ENCODE results near the gene TIAM1.

GRCh38 chr21:31115249-31115648 is 228.8 kb downstream of the TIAM1 start:
- TF ChIP-seq CTCF (IDR thresholded peaks at IDR 0.05) (no peak), POLR2A (IDR thresholded peaks at IDR 0.05) (no peak)

Measured in lower leg skin (tissue), 3 donors.